Fibroblast of lung (primary cell): ENCODE data around the gene COLEC11.

ENCODE experiments used
- CTCF ChIP-seq, 2 donors: IDR thresholded peaks in 1 of 2; conservative IDR thresholded peaks in 1 of 2; 1 replicate in 1 of 2; 2 replicates in 1 of 2; pipeline ENCODE4 v1.5.1; 2011 to 2012; ENCODE audit warnings: low read length in 2 of 2, control low read depth in 1 of 2, inconsistent platforms in 1 of 2, low read depth in 1 of 2, mild to moderate bottlenecking in 1 of 2
- EZH2 ChIP-seq: IDR thresholded peaks from 2 replicates; pipeline ENCODE4 v1.5.1; 2012; ENCODE audit warnings: low read length, control low read depth, mild to moderate bottlenecking; ENCODE audit errors: missing control alignments

- TF ChIP-seq CTCF (conservative IDR thresholded peaks at IDR 0.05 in 1 of 2, IDR thresholded peaks at IDR 0.05 in 1 of 2; ENCODE audit: low read depth in 1 of 2, low read length in 2 of 2) (no peak), EZH2 (no peak)
Measured at GRCh38 chr2:3624059-3624794, 29.3 kb downstream of the COLEC11 start.
